H1 (cell line): ENCODE measurements around the gene SMYD3. TPM values are rescaled to one million over a fixed set of nuclear protein-coding genes. Genes with fewer than 3 reads are reported as not detected.

Experiments used
- CBX5 ChIP-seq: fragments of 300-800, 300-1000 bp; sonication (generic); IDR thresholded peaks from 2 replicates; pipeline ENCODE4 v1.7.1; 2016; ENCODE audit warnings: antibody characterized with exemption, low read length, low read depth
- MAFK ChIP-seq: IDR thresholded peaks from 2 replicates; pipeline ENCODE4 v1.6.1; 2012; ENCODE audit warnings: low read depth, mild to moderate bottlenecking, improper control_type of control experiment, low read length
- POLR2AphosphoS5 ChIP-seq: IDR thresholded peaks from 2 replicates; pipeline ENCODE4 v1.6.1; 2011; ENCODE audit warnings: low read depth, low read length
- polyA plus RNA-seq, 7 experiments: library from polyadenylated mRNA; depleted of rRNA in 3 of 7; stranded (reverse) in 5 of 7; unstranded in 2 of 7; fragments of >200 nt in 5 of 7; fragments of 200-250 nt in 2 of 7; gene quantifications; 1 replicate in 5 of 7; 2 replicates in 1 of 7; 4 replicates in 1 of 7; pipeline versions ENCODE4 v1.2.1 to v1.2.3, GENCODE V29; 2011 to 2013; ENCODE audit warnings: missing spikeins in 2 of 7, mixed read lengths in 2 of 7
- total RNA-seq: library from RNA; stranded (reverse); fragmentation: NEBNext Ultra II Directional; extraction: Animal tissue kit (Norgen Biotek cat#: 25700); gene quantifications from 2 replicates; pipeline ENCODE4 v1.2.1, GENCODE V29; 2021

Gene SMYD3
- total and polyA plus RNA-seq, 2 of the 8 experiments (the other 6 are each of a cell fraction or from before 2014, with no cell fraction given): 17.3 to 25.4 TPM

- TF ChIP-seq CBX5 (no peak), POLR2AphosphoS5 (no peak), MAFK (no peak)
These were observed 293.6 kb downstream of the SMYD3 start (continued) for GRCh38 chr1:246213502-246213901.
